GM12801 (cell line): ENCODE results near the gene DTD1.

Source experiments
- TF ChIP-seq, protein P1 (sequence below): IDR thresholded peaks from one replicate; pipeline ENCODE4 v1.5.1; 2011; ENCODE audit warnings: control low read depth; ENCODE audit not compliant: insufficient read length; ENCODE audit errors: extremely low read depth

The DTD1 gene

DNA sequence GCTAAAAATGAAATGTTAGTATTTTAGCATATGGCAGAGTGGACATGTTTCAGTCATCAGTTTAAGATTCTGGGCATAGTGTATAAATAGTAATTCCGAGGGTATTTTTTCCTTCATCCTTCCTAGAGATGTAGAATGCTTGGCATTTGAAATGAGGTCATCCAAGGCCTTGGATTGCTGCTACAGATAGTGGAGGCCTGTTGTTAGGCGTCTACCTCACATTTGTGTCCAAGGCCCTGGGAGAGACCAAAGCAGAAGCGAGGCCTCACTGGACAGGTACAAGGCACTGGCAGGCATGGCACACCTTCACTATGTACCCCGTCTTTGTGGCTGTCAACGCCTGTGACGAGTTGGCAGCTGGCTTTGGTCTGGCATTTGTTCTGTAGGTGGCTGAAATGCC lies 58.0 kb downstream of the DTD1 start:
- TF ChIP-seq, protein P1, sequence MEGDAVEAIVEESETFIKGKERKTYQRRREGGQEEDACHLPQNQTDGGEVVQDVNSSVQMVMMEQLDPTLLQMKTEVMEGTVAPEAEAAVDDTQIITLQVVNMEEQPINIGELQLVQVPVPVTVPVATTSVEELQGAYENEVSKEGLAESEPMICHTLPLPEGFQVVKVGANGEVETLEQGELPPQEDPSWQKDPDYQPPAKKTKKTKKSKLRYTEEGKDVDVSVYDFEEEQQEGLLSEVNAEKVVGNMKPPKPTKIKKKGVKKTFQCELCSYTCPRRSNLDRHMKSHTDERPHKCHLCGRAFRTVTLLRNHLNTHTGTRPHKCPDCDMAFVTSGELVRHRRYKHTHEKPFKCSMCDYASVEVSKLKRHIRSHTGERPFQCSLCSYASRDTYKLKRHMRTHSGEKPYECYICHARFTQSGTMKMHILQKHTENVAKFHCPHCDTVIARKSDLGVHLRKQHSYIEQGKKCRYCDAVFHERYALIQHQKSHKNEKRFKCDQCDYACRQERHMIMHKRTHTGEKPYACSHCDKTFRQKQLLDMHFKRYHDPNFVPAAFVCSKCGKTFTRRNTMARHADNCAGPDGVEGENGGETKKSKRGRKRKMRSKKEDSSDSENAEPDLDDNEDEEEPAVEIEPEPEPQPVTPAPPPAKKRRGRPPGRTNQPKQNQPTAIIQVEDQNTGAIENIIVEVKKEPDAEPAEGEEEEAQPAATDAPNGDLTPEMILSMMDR, result no peak

DNA sequence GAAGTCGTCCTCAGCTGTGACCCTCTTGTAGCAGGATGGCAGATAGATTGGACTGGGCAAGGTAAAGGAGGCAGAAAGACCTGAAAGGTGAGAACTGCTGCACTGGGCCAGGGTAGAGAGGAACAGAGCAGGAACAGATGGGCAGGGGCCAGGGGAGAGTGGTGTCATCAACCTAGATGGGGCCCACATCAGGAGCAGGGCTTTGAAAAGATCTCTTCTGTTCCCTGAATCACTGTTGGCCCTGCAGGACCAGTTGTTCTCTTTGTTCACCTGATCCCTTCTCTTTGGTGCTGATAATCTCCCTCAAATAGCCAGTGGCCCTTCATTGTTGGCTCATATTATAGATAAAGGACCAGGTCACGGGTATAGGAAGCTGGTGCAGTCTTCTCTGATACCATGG lies 59.9 kb downstream of the DTD1 start:
- TF ChIP-seq, protein P1, result no peak

DNA sequence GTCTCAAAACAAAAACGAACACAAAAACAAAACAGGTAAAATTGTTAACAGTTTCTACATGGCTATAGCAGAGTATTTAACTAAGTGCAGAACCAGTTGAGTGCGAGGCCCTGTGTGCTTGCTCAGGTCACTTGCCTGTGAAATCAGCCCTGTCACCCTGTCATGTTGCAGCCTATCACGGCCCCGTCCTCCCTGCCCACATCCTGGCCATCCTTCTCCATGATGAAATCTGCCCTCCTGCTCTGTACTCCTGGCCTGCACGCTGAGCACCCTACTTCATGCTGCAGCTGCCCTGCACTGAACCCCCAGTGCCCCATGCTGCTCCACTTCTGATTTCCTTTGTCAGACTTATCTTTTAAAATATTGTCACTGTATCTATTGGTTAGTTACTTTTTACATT lies 62.4 kb downstream of the DTD1 start:
- TF ChIP-seq, protein P1, result no peak

DNA sequence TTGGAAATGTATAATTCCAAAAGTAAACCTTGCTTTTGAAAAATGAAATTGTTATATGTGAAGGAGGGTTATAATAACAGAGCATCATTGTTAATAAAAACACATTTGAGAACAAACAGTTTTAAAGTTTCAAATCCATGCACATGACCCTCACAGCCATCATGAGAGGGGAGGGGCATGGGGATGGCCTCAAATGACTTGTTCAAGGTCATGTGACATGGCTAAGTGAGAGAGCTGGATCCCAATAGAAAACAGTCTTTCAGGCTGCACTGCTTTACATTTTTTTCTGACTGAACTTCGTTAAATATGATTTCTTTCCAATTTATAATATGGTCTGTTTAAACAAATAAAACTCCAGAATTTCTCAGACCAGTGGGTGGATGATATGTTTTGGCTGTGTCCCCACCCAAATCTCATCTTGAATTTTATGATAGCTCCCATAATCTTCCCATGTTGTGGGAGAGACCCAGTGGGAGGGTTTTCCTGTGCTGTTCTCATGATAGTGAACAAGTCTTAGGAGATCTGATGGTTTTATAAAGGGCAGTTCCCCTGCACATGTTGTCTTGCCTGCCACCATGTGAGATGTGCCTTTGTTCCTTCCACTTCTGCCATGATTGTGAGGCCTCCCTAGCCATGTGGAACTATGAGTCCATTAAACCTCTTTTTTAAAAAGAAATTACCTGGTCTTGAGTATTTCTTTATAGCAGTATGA lies 66.0 kb downstream of the DTD1 start:
- TF ChIP-seq, protein P1, result no peak

DNA sequence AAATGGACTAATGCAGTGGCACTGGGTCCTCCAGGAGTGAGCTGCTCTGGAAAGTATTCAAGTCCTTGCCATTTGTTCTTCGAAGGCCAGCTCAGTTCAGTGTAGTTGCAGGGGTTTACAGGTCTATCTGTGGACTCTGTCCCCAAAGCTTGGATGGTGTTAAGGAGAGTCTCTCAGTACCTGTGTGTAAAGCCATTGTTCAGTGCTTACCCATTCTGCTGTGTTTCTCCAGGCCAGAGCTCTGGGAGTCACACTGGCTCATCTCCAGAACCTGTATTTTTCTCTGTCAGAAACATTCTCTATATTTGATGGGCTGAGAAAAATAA lies 66.6 kb downstream of the DTD1 start:
- TF ChIP-seq, protein P1, result no peak

DNA sequence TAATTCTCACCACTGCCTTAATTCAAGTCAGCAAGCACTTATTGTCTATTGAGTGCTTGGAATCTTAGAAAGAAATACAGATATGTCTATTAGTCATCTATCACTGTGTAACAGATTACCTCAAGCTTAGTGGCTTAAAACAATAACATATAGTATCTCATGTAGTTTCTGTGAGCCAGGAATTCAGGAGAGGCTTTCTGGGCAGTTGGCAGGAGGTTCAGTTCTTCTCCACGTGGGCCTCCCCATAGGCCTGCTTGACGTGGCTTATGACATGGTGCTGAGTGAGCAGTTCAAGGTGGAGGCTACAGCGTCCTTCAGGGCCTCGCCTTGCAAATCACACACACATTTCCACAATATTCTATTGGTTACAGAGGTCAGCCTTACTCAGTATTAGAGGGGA lies 69.7 kb downstream of the DTD1 start:
- TF ChIP-seq, protein P1, result no peak

DNA sequence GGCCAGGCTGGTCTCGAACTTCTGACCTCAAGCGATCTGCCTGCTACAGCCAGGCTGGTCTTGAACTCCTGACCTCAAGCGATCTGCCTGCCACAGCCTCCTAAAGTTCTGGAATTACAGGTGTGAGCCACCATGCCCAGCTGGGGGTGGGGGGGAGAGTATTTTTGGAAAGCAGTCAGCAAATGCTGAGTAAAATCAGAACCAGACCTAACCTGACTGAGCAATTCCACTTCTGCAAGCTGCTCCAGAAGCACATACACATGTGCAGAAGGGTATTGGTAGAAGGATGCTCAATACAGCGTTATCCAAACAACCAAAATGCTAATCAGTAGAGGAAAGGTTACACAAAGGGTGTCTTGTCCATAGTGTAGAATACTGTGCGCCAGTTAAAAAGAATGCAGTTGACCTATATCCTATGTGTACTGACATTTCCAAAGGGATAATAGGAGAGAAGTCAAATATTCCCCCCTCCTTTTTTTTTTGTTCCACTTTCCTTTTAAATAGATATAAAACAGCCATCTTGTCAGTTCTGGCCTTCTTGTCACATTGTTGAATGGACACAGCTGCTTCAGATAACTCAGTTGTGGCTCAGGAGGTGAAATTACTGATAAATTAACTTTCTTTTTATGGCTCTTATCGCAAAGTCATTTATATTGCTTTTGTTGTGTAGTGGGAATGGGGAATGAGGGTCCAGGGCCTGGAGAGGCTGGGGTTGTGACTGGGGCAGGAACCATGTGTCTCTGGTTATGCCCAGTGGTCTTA lies 74.6 kb downstream of the DTD1 start:
- TF ChIP-seq, protein P1, result no peak
